ENCODE measurements around the gene KDM4B.

Gene KDM4B

GRCh38 chr19:5137114-5137513, 168.2 kb downstream of the KDM4B start:
- DNase-seq (ENCODE audit: low read depth), result no peak

- no peak for DNase-seq (ENCODE audit: low read depth)
Measured at GRCh38 chr19:5137571-5138124, 168.7 kb downstream of the KDM4B start.

- DNase-seq (ENCODE audit: low read depth), result peak; percentile 61
Measured at GRCh38 chr19:5138606-5139582, 170.0 kb downstream of the KDM4B start.

- no peak for DNase-seq (ENCODE audit: low read depth)
Measured at GRCh38 chr19:5139583-5140325, 170.8 kb downstream of the KDM4B start.

GRCh38 chr19:5141129-5141849, 172.4 kb downstream of the KDM4B start:
- DNase-seq (ENCODE audit: low read depth), result no peak

GRCh38 chr19:5141850-5142724, 173.2 kb downstream of the KDM4B start:
- no peak for DNase-seq (ENCODE audit: low read depth)

- DNase-seq (ENCODE audit: low read depth), result no peak
Measured at GRCh38 chr19:5142725-5143097, 173.8 kb downstream of the KDM4B start.

GRCh38 chr19:5143471-5144411, 174.8 kb downstream of the KDM4B start:
- no peak for DNase-seq (ENCODE audit: low read depth)

GRCh38 chr19:5144545-5145179, 175.7 kb downstream of the KDM4B start:
- DNase-seq (ENCODE audit: low read depth), result no peak

GRCh38 chr19:5145521-5146511, 176.9 kb downstream of the KDM4B start:
- DNase-seq (ENCODE audit: low read depth), result no peak

GRCh38 chr19:5147074-5147977, 178.4 kb downstream of the KDM4B start:
- no peak for DNase-seq (ENCODE audit: low read depth)

- no peak for DNase-seq (ENCODE audit: low read depth)
Measured at GRCh38 chr19:5147978-5148793, 179.3 kb downstream of the KDM4B start.

- no peak for DNase-seq (ENCODE audit: low read depth)
Measured at GRCh38 chr19:5148794-5149190, 179.9 kb downstream of the KDM4B start.

- DNase-seq (ENCODE audit: low read depth), result no peak
Measured at GRCh38 chr19:5149508-5149907, 180.6 kb downstream of the KDM4B start.

GRCh38 chr19:5149932-5150901, 181.3 kb downstream of the KDM4B start:
- DNase-seq (ENCODE audit: low read depth), result no peak
